LNCAP (cell line): ENCODE data around the gene NATD1.
A peak's percentile ranks its signal among the peaks of the same experiment; 100 is the strongest.

Experiments used
- TF ChIP-seq, protein P1 (sequence below): fragments of 450-650 bp; IDR thresholded peaks from 2 replicates; pipeline ENCODE4 v1.5.1; 2017; ENCODE audit warnings: mild to moderate bottlenecking

NATD1 gene

DNA sequence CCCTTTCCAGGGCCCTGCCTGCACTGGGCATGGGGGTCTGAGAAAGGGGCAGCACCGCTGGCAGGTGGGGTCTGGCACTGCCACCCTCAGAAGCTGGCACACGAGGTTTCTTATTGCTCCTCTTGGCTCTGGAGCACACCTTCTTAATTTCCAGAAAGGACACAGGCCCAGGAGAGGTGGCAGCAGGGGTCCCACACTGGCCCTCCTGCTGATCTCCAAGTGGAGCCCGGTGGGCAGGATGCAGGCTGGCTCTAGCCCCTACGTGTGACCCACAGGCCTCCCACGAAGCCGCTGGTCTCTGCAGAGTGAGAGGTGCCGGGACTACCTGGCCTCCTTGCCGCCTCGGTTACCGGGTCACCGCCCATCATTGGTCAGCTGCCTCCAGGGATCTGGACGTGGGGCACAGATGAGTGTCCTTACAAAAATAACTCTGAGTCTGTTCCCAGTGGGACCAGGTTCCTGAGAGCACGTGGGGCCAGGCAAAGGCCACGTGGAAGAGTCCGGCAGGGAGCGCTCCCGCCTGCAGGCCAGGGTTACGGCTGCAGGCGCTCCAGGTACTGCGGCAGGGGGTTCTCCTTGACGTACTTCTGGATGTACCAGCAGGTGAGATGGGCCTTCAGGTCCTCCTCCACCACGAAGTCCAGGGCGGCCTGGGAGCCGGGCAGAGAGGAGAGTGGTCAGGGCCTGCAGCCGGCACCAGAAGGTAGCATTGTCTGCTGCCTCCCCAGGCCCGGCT, 10.3 kb downstream of the NATD1 start:
- TF ChIP-seq, protein P1, sequence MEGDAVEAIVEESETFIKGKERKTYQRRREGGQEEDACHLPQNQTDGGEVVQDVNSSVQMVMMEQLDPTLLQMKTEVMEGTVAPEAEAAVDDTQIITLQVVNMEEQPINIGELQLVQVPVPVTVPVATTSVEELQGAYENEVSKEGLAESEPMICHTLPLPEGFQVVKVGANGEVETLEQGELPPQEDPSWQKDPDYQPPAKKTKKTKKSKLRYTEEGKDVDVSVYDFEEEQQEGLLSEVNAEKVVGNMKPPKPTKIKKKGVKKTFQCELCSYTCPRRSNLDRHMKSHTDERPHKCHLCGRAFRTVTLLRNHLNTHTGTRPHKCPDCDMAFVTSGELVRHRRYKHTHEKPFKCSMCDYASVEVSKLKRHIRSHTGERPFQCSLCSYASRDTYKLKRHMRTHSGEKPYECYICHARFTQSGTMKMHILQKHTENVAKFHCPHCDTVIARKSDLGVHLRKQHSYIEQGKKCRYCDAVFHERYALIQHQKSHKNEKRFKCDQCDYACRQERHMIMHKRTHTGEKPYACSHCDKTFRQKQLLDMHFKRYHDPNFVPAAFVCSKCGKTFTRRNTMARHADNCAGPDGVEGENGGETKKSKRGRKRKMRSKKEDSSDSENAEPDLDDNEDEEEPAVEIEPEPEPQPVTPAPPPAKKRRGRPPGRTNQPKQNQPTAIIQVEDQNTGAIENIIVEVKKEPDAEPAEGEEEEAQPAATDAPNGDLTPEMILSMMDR, result no peak

DNA sequence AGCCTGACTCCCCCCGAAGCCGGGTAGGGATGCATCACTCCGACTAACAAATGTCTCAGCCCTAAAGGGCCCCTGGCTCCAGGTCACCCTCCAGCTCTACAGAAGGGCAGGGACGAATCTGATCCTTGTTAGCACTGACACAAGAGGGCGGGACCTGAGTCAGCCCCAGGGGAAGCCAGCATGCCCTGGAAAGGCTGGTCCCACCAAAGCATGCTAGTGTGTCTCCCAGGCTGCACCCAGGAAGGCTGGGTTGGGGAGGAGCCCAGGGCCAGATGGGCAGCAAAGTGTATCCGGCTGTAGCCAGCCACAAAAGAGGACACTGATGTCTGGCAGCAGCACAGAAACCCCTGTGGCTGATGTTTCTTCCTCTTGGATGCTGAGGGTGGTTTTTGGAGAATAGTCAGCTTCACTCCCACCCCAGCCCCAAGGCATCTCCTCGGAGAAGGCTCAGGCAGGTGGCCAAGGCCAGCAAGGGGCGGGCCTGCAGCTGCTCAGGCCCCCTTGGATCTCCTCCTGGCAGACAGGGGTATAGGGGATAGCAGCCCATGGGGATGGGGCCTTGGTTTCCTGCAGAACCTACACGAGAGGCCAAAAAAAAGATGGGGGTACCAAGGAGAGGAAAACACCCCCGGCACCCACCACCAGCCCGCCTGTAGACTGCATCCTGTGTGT, 11.0 kb downstream of the NATD1 start:
- TF ChIP-seq, protein P1, result no peak

DNA sequence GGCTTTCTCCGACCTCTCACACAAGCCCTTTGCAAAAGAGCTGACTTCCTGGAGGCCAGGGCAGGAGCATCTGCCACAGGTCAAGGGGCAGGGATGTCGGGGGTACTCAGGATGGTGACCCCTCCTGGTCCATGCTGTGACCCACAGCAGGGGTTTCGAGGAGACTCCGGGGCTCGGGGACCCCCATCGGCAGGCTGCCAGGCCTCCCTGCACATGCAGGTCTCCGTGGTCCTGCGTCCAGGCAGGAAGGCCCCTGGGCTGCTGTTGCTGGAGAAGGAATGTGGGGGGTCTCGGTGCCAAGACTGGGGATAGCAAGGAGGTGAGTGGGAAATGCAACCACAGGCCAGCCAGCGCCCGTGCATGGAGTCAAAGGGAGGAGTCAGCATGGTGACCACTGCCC, 11.6 kb downstream of the NATD1 start:
- TF ChIP-seq, protein P1, result no peak

DNA sequence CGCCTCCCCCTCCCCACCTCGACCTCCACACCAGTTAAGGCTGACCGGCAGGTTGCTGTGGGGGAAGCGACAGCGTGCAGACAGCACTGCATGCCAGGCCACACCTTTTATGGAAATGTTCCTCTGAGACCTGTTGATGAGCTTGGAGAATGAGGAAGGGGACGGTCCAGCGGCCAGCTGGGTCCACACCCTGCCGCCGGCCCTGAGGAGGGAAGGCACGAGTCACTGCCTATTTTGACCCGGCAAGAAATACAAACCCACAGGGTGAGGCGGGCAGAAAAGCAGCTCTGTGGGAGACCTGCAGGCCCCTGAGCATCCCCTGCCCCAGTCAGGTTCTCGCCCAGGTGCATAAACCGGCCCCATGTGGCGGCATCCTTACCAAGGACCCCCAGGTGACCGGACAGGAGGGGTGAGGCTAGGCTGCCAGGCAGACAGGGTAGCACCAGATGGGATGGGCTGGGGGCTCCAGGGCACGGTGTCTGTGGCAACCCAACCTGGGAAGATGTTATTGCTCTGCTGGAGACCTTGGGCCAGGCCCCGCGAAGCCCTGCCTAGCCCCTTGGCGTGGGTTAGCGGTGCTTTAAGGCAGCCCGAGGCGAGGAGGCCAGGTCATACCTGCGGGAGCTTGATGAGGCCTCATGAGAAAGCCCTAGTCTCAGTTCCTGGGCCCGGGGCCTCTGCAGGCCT, 12.7 kb downstream of the NATD1 start:
- TF ChIP-seq, protein P1, result no peak

DNA sequence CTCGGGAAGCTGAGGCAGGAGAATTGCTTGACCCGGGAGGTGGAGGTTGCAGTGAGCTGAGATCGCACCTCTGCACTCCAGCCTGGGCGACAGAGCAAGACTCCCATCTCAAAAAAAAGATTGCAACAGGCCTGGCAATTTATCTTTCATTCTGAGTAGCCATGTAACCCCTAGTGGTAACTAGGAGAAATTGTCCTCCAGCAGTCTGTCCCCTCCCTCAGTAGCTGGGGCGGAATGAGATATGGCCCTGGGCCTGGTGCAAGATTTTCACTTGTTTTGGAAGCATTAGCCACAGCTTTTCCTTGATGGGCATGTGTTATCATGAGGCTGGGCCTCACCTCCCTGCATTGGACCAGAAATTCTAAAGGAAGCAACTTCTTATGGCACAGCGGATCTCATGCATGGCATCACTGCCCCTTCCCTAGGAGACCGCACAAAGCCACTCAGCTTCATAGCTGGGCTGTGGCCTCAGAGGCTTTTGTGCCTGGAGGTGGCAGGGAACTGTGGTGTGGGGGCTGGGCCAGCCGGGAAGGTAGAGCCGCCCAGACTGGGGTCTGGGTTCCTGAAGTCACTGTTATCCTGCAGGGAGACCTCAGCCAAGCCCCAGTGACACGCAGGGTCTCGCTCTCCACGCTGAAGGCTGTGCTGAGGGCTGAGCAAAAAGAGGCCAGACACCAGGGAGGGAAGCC, 13.4 kb downstream of the NATD1 start:
- TF ChIP-seq, protein P1, result peak; percentile 59

DNA sequence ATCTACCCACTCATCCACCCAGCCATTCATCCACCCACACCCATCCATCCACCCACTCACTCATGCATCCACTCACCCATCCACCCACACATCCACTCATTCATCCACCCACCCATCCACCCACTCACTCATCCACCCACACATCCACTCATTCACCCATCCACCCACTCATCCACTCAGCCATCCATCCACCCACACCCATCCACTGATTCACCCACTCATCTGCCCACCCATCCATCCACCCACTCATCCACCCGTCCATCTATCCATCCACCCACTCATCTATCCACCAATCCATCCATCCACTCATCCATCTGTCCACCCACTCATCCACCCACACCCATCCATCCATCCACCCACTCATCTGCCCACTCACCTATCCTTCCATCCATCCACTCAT, 17.3 kb downstream of the NATD1 start:
- TF ChIP-seq, protein P1, result no peak

DNA sequence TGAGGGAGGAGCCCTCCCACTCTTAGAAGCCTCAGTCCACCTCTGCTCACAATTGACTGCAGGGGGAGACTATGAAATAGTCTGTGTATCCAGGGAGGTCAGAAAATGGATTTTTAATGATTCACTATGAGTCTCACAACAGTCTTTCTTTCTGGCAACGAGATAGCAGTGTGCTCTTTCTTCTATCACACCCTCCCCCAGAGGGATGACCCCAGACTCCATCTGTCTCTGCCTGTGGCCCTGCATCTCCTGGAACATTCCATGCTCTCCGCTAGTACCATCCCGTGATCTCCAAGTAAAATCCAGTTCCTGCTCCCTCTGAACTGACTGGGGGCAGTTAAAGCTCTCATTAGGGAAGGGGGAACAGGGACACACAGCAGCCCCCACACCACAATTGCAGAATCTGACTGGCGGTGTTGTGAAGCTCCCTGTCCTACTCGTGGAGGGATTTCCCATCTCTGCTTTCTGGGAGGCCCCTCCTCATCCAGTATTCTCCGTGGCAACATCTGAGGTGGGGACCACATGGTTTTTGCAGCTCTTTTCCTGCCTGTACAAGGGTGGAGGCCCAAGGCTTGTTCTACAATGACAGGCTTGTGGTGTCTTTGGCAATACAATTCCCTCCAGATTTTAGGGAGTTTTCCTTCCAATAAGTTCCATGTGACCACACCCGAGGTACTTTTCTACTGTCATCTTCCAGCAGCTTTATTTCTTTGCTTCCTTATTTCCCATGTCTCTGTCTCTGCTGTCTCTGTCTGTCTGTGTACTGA, 19.4 kb downstream of the NATD1 start:
- TF ChIP-seq, protein P1, result no peak
